K562 (cell line): ENCODE data around the gene RHD. TPM values are rescaled to one million over a fixed set of nuclear protein-coding genes. Genes with fewer than 3 reads are reported as not detected.

ENCODE experiments used
- BMI1 ChIP-seq: fragments of 150-350 bp; IDR thresholded peaks from 2 replicates; pipeline ENCODE4 v1.6.1; 2014; ENCODE audit warnings: low read length
- JUNB ChIP-seq: fragments of 450-650 bp; formaldehyde crosslinking; conservative IDR thresholded peaks from 2 replicates; pipeline ENCODE4 v1.4.0; 2020; ENCODE audit warnings: mild to moderate bottlenecking
- MEF2D ChIP-seq: conservative IDR thresholded peaks from 2 replicates; pipeline ENCODE4 v1.6.1; 2016; ENCODE audit warnings: low read depth, missing genetic modification characterization, missing compliant biosample characterization
- MTA3 ChIP-seq: fragments of 450-650 bp; formaldehyde crosslinking; IDR thresholded peaks from 2 replicates; pipeline ENCODE4 v1.6.1; 2017; ENCODE audit warnings: mild to moderate bottlenecking, borderline replicate concordance
- RBM39 ChIP-seq: fragments of 200-400 bp; formaldehyde crosslinking; optimal IDR thresholded peaks from 2 replicates; pipeline ENCODE3; 2018; ENCODE audit warnings: low read depth, low read length
- ZNF589 ChIP-seq: fragments of 200-800 bp; sonication (Bioruptor generic); IDR thresholded peaks from 2 replicates; pipeline ENCODE4 v1.6.1; 2016; ENCODE audit warnings: low read depth, missing genetic modification characterization, missing compliant biosample characterization
- polyA plus RNA-seq, 8 experiments: library from polyadenylated mRNA; depleted of rRNA in 4 of 8; stranded (reverse) in 5 of 8; unstranded in 3 of 8; fragments of >200 nt; fragmentation: Nextera tagmentation in 2 of 8; fragmentation: Illumina TruSeq in 1 of 8; extraction: Ambion mirVana in 2 of 8; extraction: Trizol in 1 of 8; gene quantifications; 2 replicates each; pipeline versions ENCODE4 v1.2.1 to v1.2.3, GENCODE V29; 2011 to 2014; ENCODE audit warnings: inconsistent platforms in 1 of 8, missing spikeins in 1 of 8
- total RNA-seq, 7 experiments: library from RNA; depleted of rRNA in 6 of 7; stranded (reverse); fragments of >200 nt in 6 of 7; fragmentation: Illumina TruSeq in 2 of 7; extraction: Trizol in 2 of 7; gene quantifications; 2 replicates each; pipeline versions ENCODE4 v1.2.1 to v1.2.3, GENCODE V29; 2011 to 2021; ENCODE audit warnings: low replicate concordance in 1 of 7
- TF ChIP-seq, protein P1 (sequence below): sonication (generic); formaldehyde crosslinking; IDR thresholded peaks from 2 replicates; pipeline ENCODE4 v1.8.0; 2022; ENCODE audit warnings: mild to moderate bottlenecking, missing genetic modification reagents, borderline replicate concordance
- TF ChIP-seq, protein P2 (sequence below): fragments of 450-650 bp; formaldehyde crosslinking; IDR thresholded peaks from 2 replicates; pipeline ENCODE4 v1.4.0; 2020; ENCODE audit warnings: mild to moderate bottlenecking, moderate library complexity
- TF ChIP-seq, protein P3 (sequence below): sonication (generic); formaldehyde crosslinking; IDR thresholded peaks from 2 replicates; pipeline ENCODE4 v1.8.1; 2023; ENCODE audit warnings: mild to moderate bottlenecking, missing genetic modification reagents
- TF ChIP-seq, protein P4 (sequence below), 2 experiments: IDR thresholded peaks; 2 replicates each; pipeline ENCODE4 v1.6.1; 2012; ENCODE audit warnings: improper control_type of control experiment in 2 of 2, low read depth in 2 of 2, low read length in 2 of 2, borderline replicate concordance in 1 of 2

The RHD gene
- total and polyA plus RNA-seq, 9 of the 15 experiments (the other 6 are each of a cell fraction or from before 2014, with no cell fraction given), result 8.8 to 32.4 (median 15.0) TPM

DNA sequence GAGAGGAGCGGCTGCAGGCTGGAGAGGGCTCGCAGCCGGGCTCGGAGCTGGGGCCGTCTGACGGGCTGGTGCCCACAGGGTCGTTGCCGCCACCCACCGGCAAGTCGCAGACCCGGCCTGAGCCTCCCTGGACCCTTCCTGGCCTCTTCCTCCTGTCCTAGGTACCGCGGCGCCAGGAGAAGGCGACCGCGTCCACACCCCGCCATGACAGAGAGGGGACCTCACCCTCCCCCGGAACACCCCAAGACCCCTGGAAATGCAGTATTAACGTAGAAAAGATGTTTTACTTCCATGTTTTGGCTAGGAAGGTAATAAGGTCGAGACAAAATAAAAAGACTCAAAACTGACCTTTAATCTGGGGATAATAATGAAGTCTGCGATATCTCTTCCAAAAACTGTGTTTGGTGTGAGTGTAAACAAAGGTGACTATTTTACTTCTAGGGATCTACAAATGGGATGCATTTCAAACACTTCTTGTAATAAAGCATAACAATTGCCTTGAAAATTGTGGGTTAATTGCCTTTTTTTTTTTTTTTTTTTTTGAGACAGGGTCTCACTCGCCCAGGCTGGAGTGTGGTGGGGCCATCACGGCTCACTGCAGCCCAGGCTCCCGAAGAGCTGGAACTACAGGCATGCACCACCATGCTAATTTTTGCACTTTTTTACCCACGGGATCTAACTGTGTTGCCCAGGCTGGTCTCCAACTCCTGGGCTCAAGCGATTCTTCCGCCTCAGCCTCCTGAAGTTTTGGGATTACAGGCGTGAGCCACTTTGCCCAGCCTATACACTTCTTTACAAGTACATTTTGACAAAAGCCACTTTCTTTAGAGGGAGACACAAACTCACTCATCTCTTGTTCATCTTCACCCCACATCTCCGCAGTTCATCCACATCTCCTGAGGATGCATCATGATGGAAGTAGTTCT is 24.2 kb upstream of the RHD start (continued):
- TF ChIP-seq, protein P1, sequence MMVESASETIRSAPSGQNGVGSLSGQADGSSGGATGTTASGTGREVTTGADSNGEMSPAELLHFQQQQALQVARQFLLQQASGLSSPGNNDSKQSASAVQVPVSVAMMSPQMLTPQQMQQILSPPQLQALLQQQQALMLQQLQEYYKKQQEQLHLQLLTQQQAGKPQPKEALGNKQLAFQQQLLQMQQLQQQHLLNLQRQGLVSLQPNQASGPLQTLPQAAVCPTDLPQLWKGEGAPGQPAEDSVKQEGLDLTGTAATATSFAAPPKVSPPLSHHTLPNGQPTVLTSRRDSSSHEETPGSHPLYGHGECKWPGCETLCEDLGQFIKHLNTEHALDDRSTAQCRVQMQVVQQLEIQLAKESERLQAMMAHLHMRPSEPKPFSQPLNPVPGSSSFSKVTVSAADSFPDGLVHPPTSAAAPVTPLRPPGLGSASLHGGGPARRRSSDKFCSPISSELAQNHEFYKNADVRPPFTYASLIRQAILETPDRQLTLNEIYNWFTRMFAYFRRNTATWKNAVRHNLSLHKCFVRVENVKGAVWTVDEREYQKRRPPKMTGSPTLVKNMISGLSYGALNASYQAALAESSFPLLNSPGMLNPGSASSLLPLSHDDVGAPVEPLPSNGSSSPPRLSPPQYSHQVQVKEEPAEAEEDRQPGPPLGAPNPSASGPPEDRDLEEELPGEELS (CRISPR knock-in tag), result no peak; the same call in 1 of the 2 replicates
- TF ChIP-seq MEF2D (tag) (no peak), BMI1 (no peak), MTA3 (peak; percentile 19; the same call in 1 of the 2 replicates), ZNF589 (peak; percentile 45; the same call in 1 of the 2 replicates), JUNB (CRISPR knock-in tag) (no peak), RBM39 (no peak)
- TF ChIP-seq, protein P2, sequence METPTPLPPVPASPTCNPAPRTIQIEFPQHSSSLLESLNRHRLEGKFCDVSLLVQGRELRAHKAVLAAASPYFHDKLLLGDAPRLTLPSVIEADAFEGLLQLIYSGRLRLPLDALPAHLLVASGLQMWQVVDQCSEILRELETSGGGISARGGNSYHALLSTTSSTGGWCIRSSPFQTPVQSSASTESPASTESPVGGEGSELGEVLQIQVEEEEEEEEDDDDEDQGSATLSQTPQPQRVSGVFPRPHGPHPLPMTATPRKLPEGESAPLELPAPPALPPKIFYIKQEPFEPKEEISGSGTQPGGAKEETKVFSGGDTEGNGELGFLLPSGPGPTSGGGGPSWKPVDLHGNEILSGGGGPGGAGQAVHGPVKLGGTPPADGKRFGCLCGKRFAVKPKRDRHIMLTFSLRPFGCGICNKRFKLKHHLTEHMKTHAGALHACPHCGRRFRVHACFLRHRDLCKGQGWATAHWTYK (CRISPR knock-in tag), result peak; percentile 67; the same call in 1 of the 2 replicates
- TF ChIP-seq, protein P3, sequence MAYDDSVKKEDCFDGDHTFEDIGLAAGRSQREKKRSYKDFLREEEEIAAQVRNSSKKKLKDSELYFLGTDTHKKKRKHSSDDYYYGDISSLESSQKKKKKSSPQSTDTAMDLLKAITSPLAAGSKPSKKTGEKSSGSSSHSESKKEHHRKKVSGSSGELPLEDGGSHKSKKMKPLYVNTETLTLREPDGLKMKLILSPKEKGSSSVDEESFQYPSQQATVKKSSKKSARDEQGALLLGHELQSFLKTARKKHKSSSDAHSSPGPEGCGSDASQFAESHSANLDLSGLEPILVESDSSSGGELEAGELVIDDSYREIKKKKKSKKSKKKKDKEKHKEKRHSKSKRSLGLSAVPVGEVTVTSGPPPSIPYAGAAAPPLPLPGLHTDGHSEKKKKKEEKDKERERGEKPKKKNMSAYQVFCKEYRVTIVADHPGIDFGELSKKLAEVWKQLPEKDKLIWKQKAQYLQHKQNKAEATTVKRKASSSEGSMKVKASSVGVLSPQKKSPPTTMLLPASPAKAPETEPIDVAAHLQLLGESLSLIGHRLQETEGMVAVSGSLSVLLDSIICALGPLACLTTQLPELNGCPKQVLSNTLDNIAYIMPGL (CRISPR knock-in tag), result 0 out of 2 replicates have a peak, but pooled peaks have one; percentile 13
- TF ChIP-seq, protein P4, sequence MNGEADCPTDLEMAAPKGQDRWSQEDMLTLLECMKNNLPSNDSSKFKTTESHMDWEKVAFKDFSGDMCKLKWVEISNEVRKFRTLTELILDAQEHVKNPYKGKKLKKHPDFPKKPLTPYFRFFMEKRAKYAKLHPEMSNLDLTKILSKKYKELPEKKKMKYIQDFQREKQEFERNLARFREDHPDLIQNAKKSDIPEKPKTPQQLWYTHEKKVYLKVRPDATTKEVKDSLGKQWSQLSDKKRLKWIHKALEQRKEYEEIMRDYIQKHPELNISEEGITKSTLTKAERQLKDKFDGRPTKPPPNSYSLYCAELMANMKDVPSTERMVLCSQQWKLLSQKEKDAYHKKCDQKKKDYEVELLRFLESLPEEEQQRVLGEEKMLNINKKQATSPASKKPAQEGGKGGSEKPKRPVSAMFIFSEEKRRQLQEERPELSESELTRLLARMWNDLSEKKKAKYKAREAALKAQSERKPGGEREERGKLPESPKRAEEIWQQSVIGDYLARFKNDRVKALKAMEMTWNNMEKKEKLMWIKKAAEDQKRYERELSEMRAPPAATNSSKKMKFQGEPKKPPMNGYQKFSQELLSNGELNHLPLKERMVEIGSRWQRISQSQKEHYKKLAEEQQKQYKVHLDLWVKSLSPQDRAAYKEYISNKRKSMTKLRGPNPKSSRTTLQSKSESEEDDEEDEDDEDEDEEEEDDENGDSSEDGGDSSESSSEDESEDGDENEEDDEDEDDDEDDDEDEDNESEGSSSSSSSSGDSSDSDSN (IDR thresholded peaks at IDR 0.05; ENCODE audit: borderline replicate concordance in 1 of 2, low read depth in 2 of 2, low read length in 2 of 2), result peak; percentile 62 to 68; a peak in 1 of 4 replicates
